GM19463 (cell line): Measurements from ENCODE around the gene VTN.

Experiments used
- ATAC-seq: cut with Tn5 transposase; IDR thresholded peaks from one replicate; pipeline ENCODE4 v1.9.1; 2021; ENCODE audit warnings: mild to moderate bottlenecking, moderate library complexity; ENCODE audit not compliant: unreplicated experiment

VTN gene, protein sequence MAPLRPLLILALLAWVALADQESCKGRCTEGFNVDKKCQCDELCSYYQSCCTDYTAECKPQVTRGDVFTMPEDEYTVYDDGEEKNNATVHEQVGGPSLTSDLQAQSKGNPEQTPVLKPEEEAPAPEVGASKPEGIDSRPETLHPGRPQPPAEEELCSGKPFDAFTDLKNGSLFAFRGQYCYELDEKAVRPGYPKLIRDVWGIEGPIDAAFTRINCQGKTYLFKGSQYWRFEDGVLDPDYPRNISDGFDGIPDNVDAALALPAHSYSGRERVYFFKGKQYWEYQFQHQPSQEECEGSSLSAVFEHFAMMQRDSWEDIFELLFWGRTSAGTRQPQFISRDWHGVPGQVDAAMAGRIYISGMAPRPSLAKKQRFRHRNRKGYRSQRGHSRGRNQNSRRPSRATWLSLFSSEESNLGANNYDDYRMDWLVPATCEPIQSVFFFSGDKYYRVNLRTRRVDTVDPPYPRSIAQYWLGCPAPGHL

DNA sequence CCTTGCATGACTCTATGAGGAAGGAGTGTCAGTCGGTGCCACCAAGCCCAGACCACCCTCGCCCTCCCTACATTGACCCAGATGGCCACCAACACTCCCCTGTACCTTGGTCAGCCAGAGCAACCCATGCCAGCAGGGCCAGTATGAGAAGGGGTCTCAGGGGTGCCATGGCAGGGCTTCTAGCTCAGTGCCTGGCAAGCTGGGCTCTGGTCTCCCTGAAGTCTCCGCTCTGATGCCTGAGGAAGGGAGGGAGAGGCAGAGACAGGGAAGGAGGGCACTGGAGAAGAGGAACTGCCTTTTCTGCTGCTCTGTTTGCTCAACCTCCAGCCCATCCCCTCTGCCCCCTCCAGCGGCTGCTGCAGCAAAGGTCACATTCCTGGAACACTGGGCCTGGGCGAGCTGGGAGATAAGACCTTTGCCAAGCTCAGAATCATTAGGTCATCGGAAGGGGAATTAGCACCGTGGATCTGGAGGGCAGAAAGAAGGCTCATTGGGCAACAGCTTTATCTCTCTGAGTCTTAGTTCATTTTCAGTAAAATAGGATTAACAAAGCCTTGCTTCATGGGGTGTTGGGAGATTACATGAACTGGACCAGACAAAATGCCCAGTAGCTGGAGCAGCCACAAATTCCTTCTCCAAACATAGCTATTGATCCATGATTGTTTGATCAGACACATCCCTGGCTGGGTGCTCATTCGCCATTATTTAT lies at the start of gene VTN:
VTN (minus strand) TSS at position 273 of the 709 bp plus-strand sequence; CDS start at position 169, 104 bp downstream.
- no peak for ATAC-seq

DNA sequence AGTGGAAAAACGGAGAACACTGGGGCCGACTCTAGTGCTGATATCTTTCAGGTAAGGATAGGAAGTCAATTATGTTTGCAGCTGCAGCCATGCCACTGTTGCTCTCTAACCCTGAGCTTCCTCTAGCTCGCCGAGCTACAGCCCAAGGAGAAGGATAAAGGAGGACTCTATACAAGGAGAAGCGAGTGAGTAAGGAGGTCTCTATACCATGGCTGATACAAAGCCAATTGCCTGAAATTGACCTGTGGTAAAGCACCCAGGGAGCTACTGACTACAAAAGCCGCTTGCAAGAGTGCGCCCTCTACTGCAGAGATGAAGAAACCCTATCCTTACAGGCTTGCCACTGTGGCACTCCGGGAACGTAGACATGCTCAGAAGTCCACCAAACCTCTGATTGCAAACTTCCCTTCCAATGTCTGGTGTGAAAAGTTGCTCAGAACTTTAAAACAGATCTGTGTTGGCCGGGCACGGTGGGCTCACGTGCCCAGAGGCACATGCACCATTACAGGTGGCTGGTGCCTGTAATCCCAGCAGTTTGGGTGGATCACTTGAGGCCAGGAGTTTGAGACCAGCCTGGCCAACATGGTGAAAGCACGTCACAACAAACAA lies 46.7 kb upstream of the VTN start:
- no peak for ATAC-seq

GRCh38 chr17:28415886-28416285 lies 45.8 kb upstream of the VTN start:
- ATAC-seq, result no peak

DNA sequence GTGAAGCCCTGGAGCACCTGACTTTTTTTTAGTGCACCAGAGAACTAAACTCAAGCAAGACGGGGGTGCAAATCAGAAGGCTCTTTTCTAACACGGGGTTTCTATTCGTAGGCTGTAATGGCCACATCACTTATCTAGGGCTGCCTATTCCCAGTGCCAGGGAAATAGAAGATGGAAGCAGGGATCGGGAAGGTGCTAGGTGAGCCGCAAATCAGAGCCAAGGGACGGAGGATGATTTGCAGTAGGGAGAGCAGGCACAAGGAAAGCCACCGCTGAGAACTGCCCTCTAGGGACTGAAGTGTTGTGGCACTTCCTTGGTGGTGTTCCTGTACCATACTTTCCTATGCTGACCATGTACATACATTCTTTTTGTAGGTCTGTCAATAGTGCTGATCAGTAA lies 43.7 kb upstream of the VTN start:
- ATAC-seq, result no peak

GRCh38 chr17:28412099-28412498 lies 42.0 kb upstream of the VTN start:
- no peak for ATAC-seq

DNA sequence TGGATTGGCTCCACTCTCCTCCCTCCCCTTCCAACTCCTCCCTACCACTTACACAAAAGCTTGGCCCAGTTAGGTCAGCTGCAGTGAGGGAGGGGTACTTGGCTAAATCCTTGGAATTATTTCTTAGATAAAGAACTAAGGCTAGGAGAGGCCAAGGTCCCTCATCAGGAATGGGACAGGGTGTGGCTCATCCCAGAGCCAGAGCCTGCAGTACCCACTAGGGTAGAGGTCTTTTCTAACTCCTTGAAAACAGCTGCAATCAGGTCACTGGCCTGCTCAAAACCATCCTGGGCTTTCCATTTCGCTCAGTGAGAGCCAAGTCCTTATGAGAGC lies 37.8 kb upstream of the VTN start:
- no peak for ATAC-seq

DNA sequence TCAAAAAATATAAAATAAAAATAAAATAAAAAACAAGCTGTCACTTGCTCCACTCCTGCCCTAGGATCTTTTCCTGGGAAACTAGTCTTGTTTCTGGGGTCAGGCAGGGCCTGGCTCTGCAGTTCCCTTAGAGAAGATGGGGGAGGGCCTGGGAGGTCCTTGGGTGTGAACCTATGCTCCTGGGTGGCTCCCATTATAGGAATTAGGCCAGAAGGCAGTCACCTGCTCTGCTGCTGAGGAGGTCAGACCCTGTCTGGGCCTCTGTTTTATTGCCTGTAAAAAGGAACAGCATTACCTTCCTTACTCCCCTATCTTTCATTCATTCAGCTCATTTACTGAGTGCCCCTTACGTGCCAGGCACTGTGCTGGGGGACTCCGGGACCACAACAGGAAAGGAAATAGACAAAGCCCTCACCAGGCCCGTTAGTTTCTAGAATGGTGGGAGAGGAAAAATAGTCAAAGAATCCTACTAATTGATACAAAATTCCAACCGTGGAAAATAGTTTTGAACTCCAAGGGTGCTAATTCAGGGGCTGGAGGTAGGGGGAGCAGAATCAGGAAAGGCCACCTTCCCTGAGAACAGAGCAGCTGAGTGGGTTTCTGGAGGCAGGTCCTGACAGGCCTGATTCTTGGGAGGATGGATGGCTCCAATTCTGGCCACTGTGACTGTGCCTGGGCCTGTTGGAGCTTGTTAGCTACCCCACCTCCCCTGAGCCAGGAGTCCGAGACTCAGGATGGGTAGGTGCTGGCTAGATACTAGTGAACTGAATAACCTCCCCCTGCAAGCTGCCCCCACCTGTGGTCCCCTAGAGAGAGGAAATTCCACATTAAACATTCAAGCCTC lies 37.2 kb upstream of the VTN start:
- no peak for ATAC-seq

GRCh38 chr17:28406473-28406814 lies 36.3 kb upstream of the VTN start:
- no peak for ATAC-seq

DNA sequence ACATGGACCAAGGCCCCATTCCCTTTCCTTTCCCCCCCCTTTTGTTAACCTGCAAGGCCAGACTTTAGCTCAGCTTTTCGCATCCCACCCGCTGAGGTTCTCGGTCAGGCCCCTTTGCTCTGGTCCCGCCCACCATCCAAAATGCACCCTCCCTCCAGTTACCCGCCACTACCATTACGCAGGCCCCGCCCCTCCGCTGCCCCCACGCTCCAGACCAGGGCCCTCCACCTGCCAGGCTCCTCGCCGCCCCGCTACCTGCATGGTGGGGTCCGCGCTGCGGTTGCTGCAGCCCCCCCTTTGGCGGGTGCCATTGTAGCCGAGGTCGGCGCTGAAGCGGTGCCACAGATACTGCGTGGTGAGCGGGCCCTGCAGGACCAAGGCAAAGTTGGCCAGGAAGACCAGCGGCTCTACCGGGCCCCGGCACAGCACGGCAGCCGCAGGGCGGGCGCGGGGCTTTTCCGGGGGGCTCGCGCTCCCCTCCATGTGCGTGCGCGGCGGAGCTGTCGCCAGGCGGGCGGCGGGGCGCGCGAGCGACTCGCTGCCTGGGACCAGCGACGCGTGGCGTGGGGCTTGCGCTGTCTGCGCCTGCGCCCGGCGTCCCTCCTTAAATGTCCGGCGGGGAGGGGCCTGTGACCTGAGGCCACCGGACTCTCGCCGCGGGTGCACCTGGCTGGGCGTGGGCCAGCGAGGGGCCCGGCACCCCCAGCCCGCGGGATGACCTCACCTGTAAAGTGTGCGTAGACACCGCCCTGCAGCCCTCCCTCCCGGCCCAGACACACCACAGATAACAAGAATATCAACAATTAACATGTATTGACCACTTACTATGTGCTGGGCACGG lies 35.7 kb upstream of the VTN start, which contains the start of gene SLC46A1:
SLC46A1 (minus strand) TSS at position 581 of the 841 bp plus-strand sequence; CDS start at position 483, 98 bp downstream.
- peak; percentile 77 for ATAC-seq

GRCh38 chr17:28404812-28405570 lies 34.9 kb upstream of the VTN start:
- ATAC-seq, result no peak

GRCh38 chr17:28404461-28404811 lies 34.3 kb upstream of the VTN start:
- ATAC-seq, result no peak

DNA sequence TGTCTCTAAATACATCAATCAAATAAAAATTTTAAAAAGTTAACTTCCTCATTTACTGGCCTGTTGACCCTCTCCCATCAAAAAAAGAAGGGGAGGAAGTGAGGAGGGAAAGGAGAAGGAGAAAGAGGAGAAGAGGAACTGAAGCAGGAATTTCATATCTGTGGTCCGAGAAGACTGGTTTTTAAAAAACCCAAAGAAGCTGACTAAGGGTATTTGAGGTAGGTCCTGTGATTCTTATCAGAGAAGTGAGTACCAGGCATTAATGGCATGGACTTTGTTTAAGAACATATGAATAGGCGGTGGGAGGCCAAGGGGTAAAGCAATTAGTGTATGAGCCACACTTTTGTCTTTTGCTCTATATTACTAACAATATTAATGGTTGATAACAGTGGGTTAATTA lies 33.9 kb upstream of the VTN start:
- ATAC-seq, result no peak

- no peak for ATAC-seq
Measured at GRCh38 chr17:28402844-28403243, 32.7 kb upstream of the VTN start.

DNA sequence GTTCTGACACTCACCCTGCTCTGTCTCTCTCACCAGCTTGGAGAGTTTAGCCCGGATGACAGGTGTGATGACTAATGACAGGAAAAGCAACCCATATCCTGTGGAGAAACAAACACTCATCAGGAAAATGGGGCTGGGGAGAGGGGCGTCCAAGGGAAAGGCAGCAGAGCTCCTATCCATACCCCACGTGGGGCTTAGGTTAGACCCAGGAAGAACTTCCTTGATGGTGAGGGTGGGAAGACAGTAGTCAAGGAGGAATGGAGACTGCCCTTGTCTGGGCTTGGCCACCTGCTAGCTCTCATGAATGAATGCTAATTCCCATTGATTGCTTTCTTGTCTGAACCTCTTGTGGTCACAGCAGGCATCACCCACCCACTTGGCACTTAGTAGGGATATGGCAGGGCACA lies 32.1 kb upstream of the VTN start:
- no peak for ATAC-seq

DNA sequence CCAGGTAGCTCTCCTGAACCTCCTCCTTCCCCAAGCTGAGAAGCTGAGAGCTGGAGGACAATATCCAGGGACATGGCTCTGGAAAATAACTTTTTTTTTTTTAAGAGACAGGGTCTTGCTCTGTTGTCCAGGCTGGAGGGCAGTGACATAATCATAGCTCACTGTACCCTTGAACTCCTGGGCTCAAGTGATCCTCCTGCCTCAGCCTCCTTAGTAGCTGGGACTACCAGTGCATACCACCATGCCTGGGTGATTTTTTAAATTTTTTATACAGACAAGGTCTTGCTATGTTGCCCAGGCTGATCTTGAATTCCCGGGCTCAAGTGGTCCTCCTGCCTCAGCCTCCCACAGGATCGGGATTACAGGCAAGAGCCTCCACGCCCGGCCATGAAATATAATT lies 29.7 kb upstream of the VTN start:
- ATAC-seq, result no peak

- peak; percentile 72 for ATAC-seq
Measured at GRCh38 chr17:28398280-28398981, 28.3 kb upstream of the VTN start.

DNA sequence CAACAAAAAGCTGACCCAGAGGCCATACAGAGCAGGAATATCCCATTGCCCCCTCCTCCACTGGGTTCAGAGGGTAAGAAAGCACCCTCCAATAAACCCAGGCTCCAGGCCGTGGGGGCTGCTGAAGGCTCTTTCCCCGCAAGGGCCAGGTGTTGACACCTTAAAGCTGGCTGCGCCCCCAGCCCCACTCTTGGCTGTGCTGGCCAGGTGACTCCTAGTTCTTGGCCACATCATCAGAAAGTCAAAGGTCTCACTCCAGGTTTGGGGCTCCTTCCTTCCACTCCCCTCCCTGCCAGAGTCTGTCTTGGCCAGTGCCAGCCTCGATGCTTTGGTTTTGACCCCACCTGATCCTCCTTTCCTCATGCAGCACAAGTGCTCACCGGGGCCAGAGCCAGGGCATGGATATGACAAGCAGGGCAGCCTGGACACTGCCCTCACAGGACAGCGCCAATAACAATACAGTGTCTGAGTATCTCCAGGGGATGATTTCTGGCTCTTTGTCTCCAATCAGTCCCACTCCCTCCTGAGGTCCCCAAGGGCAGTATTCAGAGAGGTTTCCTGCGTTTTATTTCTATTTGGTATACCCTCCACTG lies 27.7 kb upstream of the VTN start:
- no peak for ATAC-seq

- no peak for ATAC-seq
Measured at GRCh38 chr17:28397275-28397674, 27.2 kb upstream of the VTN start.
